Measurements from ENCODE around the gene RBM20. TPM values are rescaled to one million over a fixed set of nuclear protein-coding genes. Genes with fewer than 3 reads are reported as not detected.
A peak's percentile ranks its signal among the peaks of the same experiment; 100 is the strongest.

The RBM20 gene
- total RNA-seq, 1 experiment from 2014 or later, result not detected

- Histone ChIP-seq H3K27me3 (no peaks in the 10 kb centered on the region), H3K9me3 (no peaks in the 10 kb centered on the region), H3K36me3 (no peaks in the 10 kb centered on the region), H3K4me3 (no peak overlapping the region)
- DNase-seq, result no peak
Measured at GRCh38 chr10:110789604-110790433, 145.7 kb downstream of the RBM20 start.

- Histone ChIP-seq H3K27me3 (no peaks in the 10 kb centered on the region), H3K36me3 (no peaks in the 10 kb centered on the region), H3K4me3 (no peak overlapping the region), H3K9me3 (no peaks in the 10 kb centered on the region)
- no peak for DNase-seq
Measured at GRCh38 chr10:110790913-110791506, 146.9 kb downstream of the RBM20 start.

- H3K9me3 ChIP-seq, result no peaks in the 10 kb centered on the region
- H3K36me3 ChIP-seq, result no peaks in the 10 kb centered on the region
- H3K27me3 ChIP-seq, result no peaks in the 10 kb centered on the region
- no peak overlapping the region for H3K4me3 ChIP-seq
- no peak for DNase-seq
Measured at GRCh38 chr10:110791541-110792073, 147.5 kb downstream of the RBM20 start.

GRCh38 chr10:110792476-110793125, 148.5 kb downstream of the RBM20 start:
- H3K9me3 ChIP-seq, result no peaks in the 10 kb centered on the region
- no peak for DNase-seq
- H3K27me3 ChIP-seq, result no peaks in the 10 kb centered on the region
- no peak overlapping the region for H3K4me3 ChIP-seq
- no peaks in the 10 kb centered on the region for H3K36me3 ChIP-seq

GRCh38 chr10:110793128-110793812, 149.1 kb downstream of the RBM20 start:
- no peaks in the 10 kb centered on the region for H3K36me3 ChIP-seq
- no peak overlapping the region for H3K4me3 ChIP-seq
- no peaks in the 10 kb centered on the region for H3K9me3 ChIP-seq
- no peak for DNase-seq
- no peaks in the 10 kb centered on the region for H3K27me3 ChIP-seq

GRCh38 chr10:110793886-110794285, 149.8 kb downstream of the RBM20 start:
- Histone ChIP-seq H3K36me3 (no peaks in the 10 kb centered on the region), H3K4me3 (no peak overlapping the region), H3K27me3 (no peaks in the 10 kb centered on the region), H3K9me3 (no peaks in the 10 kb centered on the region)
- no peak for DNase-seq

- no peaks in the 10 kb centered on the region for H3K36me3 ChIP-seq
- no peak for DNase-seq
- no peaks in the 10 kb centered on the region for H3K27me3 ChIP-seq
- no peaks in the 10 kb centered on the region for H3K9me3 ChIP-seq
- no peak overlapping the region for H3K4me3 ChIP-seq
Measured at GRCh38 chr10:110794808-110795207, 150.7 kb downstream of the RBM20 start.

GRCh38 chr10:110797416-110797815, 153.3 kb downstream of the RBM20 start:
- no peak for DNase-seq
- no peaks in the 10 kb centered on the region for H3K36me3 ChIP-seq

GRCh38 chr10:110798340-110798739, 154.2 kb downstream of the RBM20 start:
- no peak for DNase-seq
- no peak overlapping the region for H3K4me3 ChIP-seq

More at GRCh38 chr10:110797416-110797815, 153.3 kb downstream of the RBM20 start:
- no peaks in the 10 kb centered on the region for H3K9me3 ChIP-seq
- no peaks in the 10 kb centered on the region for H3K27me3 ChIP-seq
- H3K4me3 ChIP-seq, result no peak overlapping the region

GRCh38 chr10:110802090-110802489, 158.0 kb downstream of the RBM20 start:
- Histone ChIP-seq H3K4me3 (no peak overlapping the region), H3K27me3 (no peaks in the 10 kb centered on the region), H3K9me3 (no peaks in the 10 kb centered on the region), H3K36me3 (no peaks in the 10 kb centered on the region)
- DNase-seq, result peak; percentile 59

More at GRCh38 chr10:110798340-110798739, 154.2 kb downstream of the RBM20 start:
- no peaks in the 10 kb centered on the region for H3K27me3 ChIP-seq
- H3K36me3 ChIP-seq, result no peaks in the 10 kb centered on the region
- H3K9me3 ChIP-seq, result no peaks in the 10 kb centered on the region

GRCh38 chr10:110802551-110803238, 158.6 kb downstream of the RBM20 start:
- peak; percentile 91 for DNase-seq
- Histone ChIP-seq H3K27me3 (no peaks in the 10 kb centered on the region), H3K36me3 (no peaks in the 10 kb centered on the region), H3K9me3 (no peaks in the 10 kb centered on the region), H3K4me3 (no peak overlapping the region)

GRCh38 chr10:110803239-110803749, 159.2 kb downstream of the RBM20 start:
- H3K4me3 ChIP-seq, result no peak overlapping the region
- DNase-seq, result no peak
- H3K9me3 ChIP-seq, result no peaks in the 10 kb centered on the region
- no peaks in the 10 kb centered on the region for H3K27me3 ChIP-seq
- no peaks in the 10 kb centered on the region for H3K36me3 ChIP-seq

- no peaks in the 10 kb centered on the region for H3K27me3 ChIP-seq
- H3K36me3 ChIP-seq, result no peaks in the 10 kb centered on the region
Measured at GRCh38 chr10:110803830-110804338, 159.7 kb downstream of the RBM20 start.

GRCh38 chr10:110804376-110804775, 160.2 kb downstream of the RBM20 start:
- Histone ChIP-seq H3K9me3 (no peaks in the 10 kb centered on the region), H3K36me3 (no peaks in the 10 kb centered on the region), H3K4me3 (no peak overlapping the region), H3K27me3 (no peaks in the 10 kb centered on the region)
- no peak for DNase-seq

More at GRCh38 chr10:110803830-110804338, 159.7 kb downstream of the RBM20 start:
- no peaks in the 10 kb centered on the region for H3K9me3 ChIP-seq
- no peak overlapping the region for H3K4me3 ChIP-seq
- no peak for DNase-seq

- DNase-seq, result no peak
Measured at GRCh38 chr10:110805292-110805691, 161.2 kb downstream of the RBM20 start.

GRCh38 chr10:110806335-110806734, 162.2 kb downstream of the RBM20 start:
- no peaks in the 10 kb centered on the region for H3K27me3 ChIP-seq
- H3K36me3 ChIP-seq, result no peaks in the 10 kb centered on the region
- DNase-seq, result no peak
- H3K4me3 ChIP-seq, result no peak overlapping the region
- H3K9me3 ChIP-seq, result no peaks in the 10 kb centered on the region

More at GRCh38 chr10:110805292-110805691, 161.2 kb downstream of the RBM20 start:
- Histone ChIP-seq H3K4me3 (no peak overlapping the region), H3K27me3 (no peaks in the 10 kb centered on the region), H3K9me3 (no peaks in the 10 kb centered on the region), H3K36me3 (no peaks in the 10 kb centered on the region)

All from MG63 (cell line).